GM21447 (cell line): ENCODE data around the gene CLEC1A.

Experiments used
- ATAC-seq: cut with Tn5 transposase; IDR thresholded peaks from one replicate; pipeline ENCODE4 v1.9.1; 2021; ENCODE audit not compliant: unreplicated experiment

CLEC1A gene

GRCh38 chr12:10098791-10099190 lies at the start of gene CLEC1A:
TSS of gene CLEC1A (minus strand) at chr12:10098985. CDS start at chr12:10098922, 63 bp downstream.
- ATAC-seq, result no peak

- ATAC-seq, result peak; percentile 73
Observed at GRCh38 chr12:10147714-10148403, 49.1 kb upstream of the CLEC1A start.

GRCh38 chr12:10142976-10143589 lies 44.3 kb upstream of the CLEC1A start:
- no peak for ATAC-seq

GRCh38 chr12:10140001-10140400 lies 41.2 kb upstream of the CLEC1A start:
- ATAC-seq, result no peak

- ATAC-seq, result no peak
Observed at GRCh38 chr12:10136637-10137205, 37.9 kb upstream of the CLEC1A start.

GRCh38 chr12:10135126-10135525 lies 36.3 kb upstream of the CLEC1A start:
- ATAC-seq, result no peak

GRCh38 chr12:10132850-10133370 lies 34.1 kb upstream of the CLEC1A start:
- no peak for ATAC-seq

GRCh38 chr12:10131111-10131690 lies 32.4 kb upstream of the CLEC1A start:
- ATAC-seq, result no peak

- peak; percentile 88 for ATAC-seq
Observed at GRCh38 chr12:10130042-10130441, 31.3 kb upstream of the CLEC1A start, which contains the start of gene CLEC7A. TSS of gene CLEC7A (minus strand) at chr12:10130199. CDS start at chr12:10130082, 117 bp downstream.

- no peak for ATAC-seq
Observed at GRCh38 chr12:10128687-10129086, 29.9 kb upstream of the CLEC1A start.

GRCh38 chr12:10126413-10126812 lies 27.6 kb upstream of the CLEC1A start:
- no peak for ATAC-seq

- ATAC-seq, result no peak
Observed at GRCh38 chr12:10122689-10123088, 23.9 kb upstream of the CLEC1A start.

GRCh38 chr12:10121278-10121677 lies 22.5 kb upstream of the CLEC1A start:
- ATAC-seq, result no peak

- no peak for ATAC-seq
Observed at GRCh38 chr12:10119066-10119465, 20.3 kb upstream of the CLEC1A start.

- ATAC-seq, result no peak
Observed at GRCh38 chr12:10115890-10116289, 17.1 kb upstream of the CLEC1A start.

- no peak for ATAC-seq
Observed at GRCh38 chr12:10115311-10115710, 16.5 kb upstream of the CLEC1A start.

GRCh38 chr12:10113920-10114319 lies 15.1 kb upstream of the CLEC1A start:
- ATAC-seq, result no peak

- ATAC-seq, result no peak
Observed at GRCh38 chr12:10113075-10113474, 14.3 kb upstream of the CLEC1A start.

GRCh38 chr12:10111451-10111850 lies 12.7 kb upstream of the CLEC1A start:
- no peak for ATAC-seq

GRCh38 chr12:10110256-10110844 lies 11.6 kb upstream of the CLEC1A start:
- no peak for ATAC-seq

GRCh38 chr12:10102322-10102721 lies 3.5 kb upstream of the CLEC1A start:
- ATAC-seq, result no peak
